HepG2 (cell line): ENCODE results near the gene HINT2. TPM values are rescaled to one million over a fixed set of nuclear protein-coding genes. Genes with fewer than 3 reads are reported as not detected.

Source experiments
- ARNTL ChIP-seq: sonication (generic); formaldehyde crosslinking; IDR thresholded peaks from 2 replicates; pipeline ENCODE4 v1.4.0; 2020; ENCODE audit warnings: mild to moderate bottlenecking, missing genetic modification reagents
- BCL6 ChIP-seq: IDR thresholded peaks from 2 replicates; pipeline ENCODE4 v1.6.1; 2016; ENCODE audit warnings: missing genetic modification reagents, missing compliant biosample characterization
- GPN1 ChIP-seq: sonication (generic); formaldehyde crosslinking; IDR thresholded peaks from 2 replicates; pipeline ENCODE4 v1.5.1; 2020; ENCODE audit warnings: missing genetic modification reagents, borderline replicate concordance
- ISL2 ChIP-seq: sonication (generic); formaldehyde crosslinking; IDR thresholded peaks from 2 replicates; pipeline ENCODE4 v1.5.0; 2020; ENCODE audit warnings: missing genetic modification reagents
- NR1H2 ChIP-seq: sonication (generic); formaldehyde crosslinking; IDR thresholded peaks from 2 replicates; pipeline ENCODE4 v1.8.1; 2022; ENCODE audit warnings: low read depth, missing genetic modification reagents, borderline replicate concordance
- NRL ChIP-seq: sonication (generic); formaldehyde crosslinking; IDR thresholded peaks from 2 replicates; pipeline ENCODE4 v1.5.0; 2020; ENCODE audit warnings: missing genetic modification reagents, mild to moderate bottlenecking, moderate library complexity, borderline replicate concordance
- PHF8 ChIP-seq: sonication (generic); formaldehyde crosslinking; IDR thresholded peaks from 2 replicates; pipeline ENCODE4 v1.5.0; 2020; ENCODE audit warnings: missing genetic modification reagents
- RARA ChIP-seq: IDR thresholded peaks from 2 replicates; pipeline ENCODE4 v1.6.1; 2016; ENCODE audit warnings: missing genetic modification reagents, missing compliant biosample characterization
- RFX1 ChIP-seq: fragments of 450-650 bp; IDR thresholded peaks from 2 replicates; pipeline ENCODE4 v1.6.1; 2017
- SRY ChIP-seq: sonication (generic); formaldehyde crosslinking; IDR thresholded peaks from 2 replicates; pipeline ENCODE4 v1.8.0; 2022; ENCODE audit warnings: mild to moderate bottlenecking, missing genetic modification reagents
- TEAD3 ChIP-seq: optimal IDR thresholded peaks from 2 replicates; pipeline ENCODE3; 2016; ENCODE audit warnings: borderline replicate concordance
- ZBTB8A ChIP-seq: sonication (generic); formaldehyde crosslinking; IDR thresholded peaks from 2 replicates; pipeline ENCODE4 v1.4.0; 2020; ENCODE audit warnings: mild to moderate bottlenecking, low read depth, missing genetic modification reagents, borderline replicate concordance
- ZFP62 ChIP-seq: sonication (generic); formaldehyde crosslinking; IDR thresholded peaks from 2 replicates; pipeline ENCODE4 v1.4.0; 2020; ENCODE audit warnings: missing genetic modification reagents
- ZNF12 ChIP-seq: sonication (generic); formaldehyde crosslinking; IDR thresholded peaks from 2 replicates; pipeline ENCODE4 v1.5.0; 2020; ENCODE audit warnings: missing genetic modification reagents
- ZNF326 ChIP-seq: sonication (generic); formaldehyde crosslinking; IDR thresholded peaks from 2 replicates; pipeline ENCODE4 v1.4.0; 2020; ENCODE audit warnings: missing genetic modification reagents, borderline replicate concordance
- ZNF619 ChIP-seq: sonication (generic); formaldehyde crosslinking; IDR thresholded peaks from 2 replicates; pipeline ENCODE4 v1.4.0; 2020; ENCODE audit warnings: mild to moderate bottlenecking, missing genetic modification reagents
- ZNF749 ChIP-seq: sonication (generic); formaldehyde crosslinking; IDR thresholded peaks from 2 replicates; pipeline ENCODE4 v1.8.0; 2022; ENCODE audit warnings: mild to moderate bottlenecking, missing genetic modification reagents, moderate library complexity, borderline replicate concordance
- ZNF792 ChIP-seq: IDR thresholded peaks from 2 replicates; pipeline ENCODE4 v1.6.1; 2016
- polyA plus RNA-seq, 8 experiments: library from polyadenylated mRNA; depleted of rRNA in 3 of 8; stranded (reverse) in 7 of 8; unstranded in 1 of 8; fragments of >200 nt; fragmentation: Illumina TruSeq in 4 of 8; extraction: Trizol in 4 of 8; gene quantifications; 2 replicates each; pipeline versions ENCODE4 v1.2.1 to v1.2.3, GENCODE V29; 2011 to 2016; ENCODE audit warnings: low read depth in 4 of 8, missing spikeins in 1 of 8, mixed read lengths in 1 of 8; ENCODE audit not compliant: insufficient read depth in 1 of 8
- total RNA-seq, 5 experiments: library from RNA; depleted of rRNA; stranded (reverse); fragments of >200 nt; fragmentation: Illumina TruSeq; extraction: Trizol; gene quantifications; 2 replicates each; pipeline ENCODE4 v1.2.3, GENCODE V29; 2016; ENCODE audit warnings: low read depth in 1 of 5
- TF ChIP-seq, protein P1 (sequence below): fragments of 450-650 bp; IDR thresholded peaks from 2 replicates; pipeline ENCODE4 v1.6.1; 2017
- TF ChIP-seq, protein P2 (sequence below): sonication (generic); formaldehyde crosslinking; IDR thresholded peaks from 2 replicates; pipeline ENCODE4 v1.5.0; 2020; ENCODE audit warnings: mild to moderate bottlenecking, missing genetic modification reagents, borderline replicate concordance
- TF ChIP-seq, protein P3 (sequence below): fragments of 450-650 bp; IDR thresholded peaks from 2 replicates; pipeline ENCODE4 v1.6.1; 2017; ENCODE audit warnings: mild to moderate bottlenecking
- TF ChIP-seq, protein P4 (sequence below): sonication (generic); formaldehyde crosslinking; IDR thresholded peaks from 2 replicates; pipeline ENCODE4 v1.8.1; 2023; ENCODE audit warnings: mild to moderate bottlenecking, missing genetic modification reagents

HINT2 gene
- total and polyA plus RNA-seq, 2 of the 13 experiments (the other 11 are each of a cell fraction or from before 2014, with no cell fraction given) = 37.9 to 56.2 TPM

DNA sequence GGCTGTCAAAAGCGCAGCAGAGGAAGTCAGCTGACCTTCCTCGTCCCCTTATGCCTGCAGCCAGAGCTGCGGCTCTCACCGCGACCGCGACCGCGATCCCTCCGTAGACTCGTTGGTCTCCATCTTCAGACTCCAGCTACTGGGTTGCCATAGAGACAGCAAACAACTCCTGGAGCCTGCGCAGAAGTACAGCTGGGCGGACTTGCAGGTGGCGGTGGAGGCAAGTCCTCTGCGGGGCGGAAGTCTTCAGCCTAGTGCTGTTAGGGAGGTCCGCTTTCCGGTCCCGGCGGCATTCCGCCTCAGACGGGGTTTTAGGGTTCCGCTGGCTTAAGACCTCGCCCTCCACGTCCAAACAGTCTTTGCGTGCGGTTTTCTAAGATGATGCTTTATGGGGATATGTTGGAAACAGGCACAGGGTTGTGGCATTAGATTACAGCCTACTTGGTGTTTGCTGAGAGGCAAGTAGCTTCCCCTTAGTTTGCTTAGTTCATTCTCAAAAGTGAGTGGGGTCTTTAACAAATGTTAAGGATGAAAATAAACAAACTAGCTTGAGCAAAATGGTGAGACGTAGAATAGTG, 2.7 kb downstream of the HINT2 start, which contains the start of gene SPAG8 (continued):
- no peak for TF ChIP-seq ZBTB8A (CRISPR knock-in tag)
- TF ChIP-seq PHF8 = peak; percentile 32; the same call in 1 of the 2 replicates
- 0 out of 2 replicates have a peak, but pooled peaks have one; percentile 61 for TF ChIP-seq NRL
- TF ChIP-seq BCL6 (CRISPR knock-in tag) = no peak
- peak; percentile 43; the same call in 1 of the 2 replicates for TF ChIP-seq ZNF792 (CRISPR knock-in tag)
- TF ChIP-seq ZNF619 = no peak
- TF ChIP-seq ZNF749 (CRISPR knock-in tag) = no peak
- TF ChIP-seq, protein P1, sequence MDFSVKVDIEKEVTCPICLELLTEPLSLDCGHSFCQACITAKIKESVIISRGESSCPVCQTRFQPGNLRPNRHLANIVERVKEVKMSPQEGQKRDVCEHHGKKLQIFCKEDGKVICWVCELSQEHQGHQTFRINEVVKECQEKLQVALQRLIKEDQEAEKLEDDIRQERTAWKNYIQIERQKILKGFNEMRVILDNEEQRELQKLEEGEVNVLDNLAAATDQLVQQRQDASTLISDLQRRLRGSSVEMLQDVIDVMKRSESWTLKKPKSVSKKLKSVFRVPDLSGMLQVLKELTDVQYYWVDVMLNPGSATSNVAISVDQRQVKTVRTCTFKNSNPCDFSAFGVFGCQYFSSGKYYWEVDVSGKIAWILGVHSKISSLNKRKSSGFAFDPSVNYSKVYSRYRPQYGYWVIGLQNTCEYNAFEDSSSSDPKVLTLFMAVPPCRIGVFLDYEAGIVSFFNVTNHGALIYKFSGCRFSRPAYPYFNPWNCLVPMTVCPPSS = no peak
- TF ChIP-seq RARA (CRISPR knock-in tag) = 0 out of 2 replicates have a peak, but pooled peaks have one; percentile 11
- no peak for TF ChIP-seq ZNF12 (CRISPR knock-in tag)
- no peak for TF ChIP-seq NR1H2 (CRISPR knock-in tag)
- TF ChIP-seq, protein P2, sequence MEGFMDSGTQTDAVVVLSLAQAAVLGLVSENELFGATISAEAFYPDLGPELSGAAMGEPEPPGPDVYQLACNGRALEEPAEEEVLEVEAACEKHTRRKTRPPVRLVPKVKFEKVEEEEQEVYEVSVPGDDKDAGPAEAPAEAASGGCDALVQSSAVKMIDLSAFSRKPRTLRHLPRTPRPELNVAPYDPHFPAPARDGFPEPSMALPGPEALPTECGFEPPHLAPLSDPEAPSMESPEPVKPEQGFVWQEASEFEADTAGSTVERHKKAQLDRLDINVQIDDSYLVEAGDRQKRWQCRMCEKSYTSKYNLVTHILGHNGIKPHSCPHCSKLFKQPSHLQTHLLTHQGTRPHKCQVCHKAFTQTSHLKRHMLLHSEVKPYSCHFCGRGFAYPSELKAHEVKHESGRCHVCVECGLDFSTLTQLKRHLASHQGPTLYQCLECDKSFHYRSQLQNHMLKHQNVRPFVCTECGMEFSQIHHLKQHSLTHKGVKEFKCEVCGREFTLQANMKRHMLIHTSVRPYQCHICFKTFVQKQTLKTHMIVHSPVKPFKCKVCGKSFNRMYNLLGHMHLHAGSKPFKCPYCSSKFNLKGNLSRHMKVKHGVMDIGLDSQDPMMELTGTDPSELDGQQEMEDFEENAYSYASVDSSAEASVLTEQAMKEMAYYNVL (CRISPR knock-in tag) = peak; percentile 68; the same call in 1 of the 2 replicates
- TF ChIP-seq, protein P3, sequence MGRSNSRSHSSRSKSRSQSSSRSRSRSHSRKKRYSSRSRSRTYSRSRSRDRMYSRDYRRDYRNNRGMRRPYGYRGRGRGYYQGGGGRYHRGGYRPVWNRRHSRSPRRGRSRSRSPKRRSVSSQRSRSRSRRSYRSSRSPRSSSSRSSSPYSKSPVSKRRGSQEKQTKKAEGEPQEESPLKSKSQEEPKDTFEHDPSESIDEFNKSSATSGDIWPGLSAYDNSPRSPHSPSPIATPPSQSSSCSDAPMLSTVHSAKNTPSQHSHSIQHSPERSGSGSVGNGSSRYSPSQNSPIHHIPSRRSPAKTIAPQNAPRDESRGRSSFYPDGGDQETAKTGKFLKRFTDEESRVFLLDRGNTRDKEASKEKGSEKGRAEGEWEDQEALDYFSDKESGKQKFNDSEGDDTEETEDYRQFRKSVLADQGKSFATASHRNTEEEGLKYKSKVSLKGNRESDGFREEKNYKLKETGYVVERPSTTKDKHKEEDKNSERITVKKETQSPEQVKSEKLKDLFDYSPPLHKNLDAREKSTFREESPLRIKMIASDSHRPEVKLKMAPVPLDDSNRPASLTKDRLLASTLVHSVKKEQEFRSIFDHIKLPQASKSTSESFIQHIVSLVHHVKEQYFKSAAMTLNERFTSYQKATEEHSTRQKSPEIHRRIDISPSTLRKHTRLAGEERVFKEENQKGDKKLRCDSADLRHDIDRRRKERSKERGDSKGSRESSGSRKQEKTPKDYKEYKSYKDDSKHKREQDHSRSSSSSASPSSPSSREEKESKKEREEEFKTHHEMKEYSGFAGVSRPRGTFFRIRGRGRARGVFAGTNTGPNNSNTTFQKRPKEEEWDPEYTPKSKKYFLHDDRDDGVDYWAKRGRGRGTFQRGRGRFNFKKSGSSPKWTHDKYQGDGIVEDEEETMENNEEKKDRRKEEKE = no peak
- no peak for TF ChIP-seq SRY (CRISPR knock-in tag)
- TF ChIP-seq ZFP62 (CRISPR knock-in tag) = no peak
- TF ChIP-seq, protein P4, sequence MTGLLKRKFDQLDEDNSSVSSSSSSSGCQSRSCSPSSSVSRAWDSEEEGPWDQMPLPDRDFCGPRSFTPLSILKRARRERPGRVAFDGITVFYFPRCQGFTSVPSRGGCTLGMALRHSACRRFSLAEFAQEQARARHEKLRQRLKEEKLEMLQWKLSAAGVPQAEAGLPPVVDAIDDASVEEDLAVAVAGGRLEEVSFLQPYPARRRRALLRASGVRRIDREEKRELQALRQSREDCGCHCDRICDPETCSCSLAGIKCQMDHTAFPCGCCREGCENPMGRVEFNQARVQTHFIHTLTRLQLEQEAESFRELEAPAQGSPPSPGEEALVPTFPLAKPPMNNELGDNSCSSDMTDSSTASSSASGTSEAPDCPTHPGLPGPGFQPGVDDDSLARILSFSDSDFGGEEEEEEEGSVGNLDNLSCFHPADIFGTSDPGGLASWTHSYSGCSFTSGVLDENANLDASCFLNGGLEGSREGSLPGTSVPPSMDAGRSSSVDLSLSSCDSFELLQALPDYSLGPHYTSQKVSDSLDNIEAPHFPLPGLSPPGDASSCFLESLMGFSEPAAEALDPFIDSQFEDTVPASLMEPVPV = 0 out of 2 replicates have a peak, but pooled peaks have one; percentile 50
- TF ChIP-seq GPN1 (CRISPR knock-in tag) = no peak
- TF ChIP-seq ISL2 (CRISPR knock-in tag) = no peak
- TF ChIP-seq RFX1 = peak; percentile 90
- TF ChIP-seq ARNTL (CRISPR knock-in tag) = no peak
- no peak for TF ChIP-seq ZNF326 (CRISPR knock-in tag)
- TF ChIP-seq TEAD3 (CRISPR knock-in tag) = peak; percentile 77
